K562 (cell line): ENCODE measurements around the gene MRPL48. TPM values are rescaled to one million over a fixed set of nuclear protein-coding genes. Genes with fewer than 3 reads are reported as not detected.

Source experiments
- ATAC-seq: fragments of 200-7000 bp; cut with Tn5 transposase; 3 replicates; pipeline ENCODE4 v1.9.1; 2020; ENCODE audit warnings: moderate library complexity
- BruUV-seq: library from RNA; stranded (reverse); fragments of 400-500 nt; replicated peaks from 2 replicates; lab custom pipeline; 2021; lab: Mats Ljungman, UMichigan
- CTCF ChIA-PET: fragments of 300-600 bp; formaldehyde crosslinking; extraction: SDS; loops from one replicate; lab custom pipeline; 2021; ENCODE audit warnings: low intra/inter-chr PET ratio; lab: Yijun Ruan, JAX
- POLR2A ChIA-PET: fragments of 300-600, 350-650 bp; sonication (Branson Sonifier 250); formaldehyde crosslinking; extraction: SDS; loops from one replicate; lab custom pipeline; 2021; ENCODE audit warnings: antibody characterized with exemption, inconsistent platforms; lab: Yijun Ruan, JAX
- DNase-seq, 4 experiments: peaks; one replicate each; pipeline versions ENCODE4 v3.0.0 to v3.0.0-alpha.2; 2011 to 2018; ENCODE audit warnings: low spot score in 3 of 4, mixed read lengths in 3 of 4; ENCODE audit errors: extremely low read depth in 1 of 4
- FAIRE-seq: peaks from 2 replicates; lab custom pipeline; 2011; peaks lifted over from hg19 to GRCh38; lab: Jason Lieb, UNC
- H2AFZ ChIP-seq: 2 replicates; pipeline ENCODE4 v1.6.0; 2011; ENCODE audit warnings: low read depth, low read length, control low read depth, inconsistent platforms
- H3K27ac ChIP-seq: fragments of 200-600 bp; 3 replicates; pipeline ENCODE4 v1.8.0; 2011; ENCODE audit warnings: low read depth, mild to moderate bottlenecking, control low read depth, inconsistent platforms, low read length, moderate library complexity, mixed read lengths; ENCODE audit errors: extremely low read depth
- H3K27me3 ChIP-seq, 2 experiments: fragments of 300-600 bp in 1 of 2; 2 replicates in 1 of 2; 3 replicates in 1 of 2; pipeline versions ENCODE4 v1.6.0 to v1.8.0; 2011; ENCODE audit warnings: inconsistent platforms in 2 of 2, low read length in 2 of 2, mild to moderate bottlenecking in 1 of 2, mixed read lengths in 1 of 2, moderate library complexity in 1 of 2; ENCODE audit not compliant: control insufficient read depth in 2 of 2, insufficient read depth in 2 of 2
- H3K36me3 ChIP-seq: fragments of 300-600 bp; 3 replicates; pipeline ENCODE4 v1.8.0; 2011; ENCODE audit warnings: mild to moderate bottlenecking, low read length, inconsistent platforms; ENCODE audit not compliant: control insufficient read depth, insufficient read depth
- H3K4me1 ChIP-seq, 2 experiments: fragments of 200-600 bp in 1 of 2; replicated peaks in 1 of 2; 2 replicates in 1 of 2; 3 replicates in 1 of 2; pipeline versions ENCODE4 v1.5.1 to v1.8.0; 2011; ENCODE audit warnings: inconsistent platforms in 2 of 2, low read length in 2 of 2, mild to moderate bottlenecking in 1 of 2, mixed read lengths in 1 of 2, moderate library complexity in 1 of 2; ENCODE audit not compliant: control insufficient read depth in 2 of 2, insufficient read depth in 2 of 2
- H3K4me2 ChIP-seq: 2 replicates; pipeline ENCODE4 v1.6.1; 2011; ENCODE audit warnings: low read length, control low read depth, inconsistent platforms, mixed read lengths; ENCODE audit not compliant: insufficient read depth
- H3K4me3 ChIP-seq: fragments of 200-600 bp; sonication (generic), shearing (Covaris generic); 2 replicates; pipeline ENCODE4 v1.5.1; 2016; ENCODE audit warnings: control low read depth, inconsistent platforms
- H3K79me2 ChIP-seq: fragments of 200-600 bp; 3 replicates; pipeline ENCODE4 v1.8.0; 2011; ENCODE audit warnings: low read length, inconsistent platforms; ENCODE audit not compliant: control insufficient read depth, insufficient read depth
- H3K9ac ChIP-seq, 2 experiments: 2 replicates each; pipeline versions ENCODE4 v1.6.0 to v1.6.1; 2011; ENCODE audit warnings: low read depth in 2 of 2, low read length in 2 of 2, control low read depth in 1 of 2, inconsistent platforms in 1 of 2, mild to moderate bottlenecking in 1 of 2, mixed read lengths in 1 of 2; ENCODE audit not compliant: insufficient read depth in 1 of 2
- H3K9me1 ChIP-seq: one replicate; pipeline ENCODE4 v1.6.0; 2011; ENCODE audit warnings: inconsistent platforms, mild to moderate bottlenecking, low read length, moderate library complexity; ENCODE audit not compliant: control insufficient read depth, insufficient read depth
- H3K9me3 ChIP-seq: replicated peaks from 2 replicates; pipeline ENCODE4 v1.5.1; 2011; ENCODE audit warnings: low read depth, low read length, inconsistent platforms; ENCODE audit not compliant: control insufficient read depth, insufficient read depth
- H4K20me1 ChIP-seq: replicated peaks from 2 replicates; pipeline ENCODE4 v1.6.1; 2011; ENCODE audit warnings: low read length, inconsistent platforms, mixed read lengths; ENCODE audit not compliant: control insufficient read depth, insufficient read depth
- BCLAF1 ChIP-seq, 2 experiments: fragments of 450-650 bp in 1 of 2; IDR thresholded peaks; 2 replicates each; pipeline ENCODE4 v1.6.1; 2011 to 2017; ENCODE audit warnings: low read depth in 2 of 2, antibody characterized with exemption in 1 of 2, borderline replicate concordance in 1 of 2, low read length in 1 of 2, mild to moderate bottlenecking in 1 of 2, mixed read lengths in 1 of 2; ENCODE audit not compliant: control insufficient read depth in 1 of 2
- ELK1 ChIP-seq: sonication (generic); formaldehyde crosslinking; IDR thresholded peaks from 2 replicates; pipeline ENCODE4 v1.8.1; 2022; ENCODE audit warnings: missing genetic modification reagents
- FOSL1 ChIP-seq: fragments of 200-800 bp; sonication (Bioruptor generic); conservative IDR thresholded peaks from 2 replicates; pipeline ENCODE4 v1.6.1; 2016; ENCODE audit warnings: missing genetic modification characterization, missing compliant biosample characterization
- FOXK1 ChIP-seq: sonication (generic); formaldehyde crosslinking; IDR thresholded peaks from 2 replicates; pipeline ENCODE4 v1.8.0; 2022; ENCODE audit warnings: missing genetic modification reagents, mild to moderate bottlenecking, borderline replicate concordance
- KLF1 ChIP-seq: fragments of 450-650 bp; IDR thresholded peaks from 2 replicates; pipeline ENCODE4 v1.6.1; 2016; ENCODE audit warnings: missing genetic modification characterization, missing compliant biosample characterization
- SREBF1 ChIP-seq: fragments of 150-350 bp; IDR thresholded peaks from 2 replicates; pipeline ENCODE4 v1.6.1; 2014; ENCODE audit warnings: antibody characterized with exemption, low read depth, low read length, borderline replicate concordance
- TAF7 ChIP-seq: fragments of 450-650 bp; IDR thresholded peaks from 2 replicates; pipeline ENCODE4 v1.6.1; 2016; ENCODE audit warnings: missing genetic modification characterization, missing compliant biosample characterization
- ZNF253 ChIP-seq: fragments of 250-450 bp; sonication (Bioruptor Pico); conservative IDR thresholded peaks from 2 replicates; pipeline ENCODE4 v1.6.1; 2021; ENCODE audit warnings: mild to moderate bottlenecking
- ZNF324 ChIP-seq: fragments of 250-450 bp; sonication (Bioruptor Pico); IDR thresholded peaks from 2 replicates; pipeline ENCODE4 v1.4.0; 2020; ENCODE audit warnings: mild to moderate bottlenecking
- ZNF41 ChIP-seq: fragments of 250-450 bp; sonication (Bioruptor Pico); conservative IDR thresholded peaks from 2 replicates; pipeline ENCODE4 v1.4.0; 2020; ENCODE audit warnings: mild to moderate bottlenecking
- ZNF586 ChIP-seq: fragments of 450-650 bp; formaldehyde crosslinking; conservative IDR thresholded peaks from 2 replicates; pipeline ENCODE4 v1.4.0; 2020; ENCODE audit warnings: mild to moderate bottlenecking, moderate library complexity
- WGBS: fragments of 100-300 bp; shearing (Covaris generic); methylation state at CpG from one replicate; pipeline ENCODE4 v1.1.6; 2016; ENCODE audit warnings: low coverage, mixed read lengths; ENCODE audit not compliant: insufficient coverage; ENCODE audit errors: missing lambda C conversion rate; 5-methylcytosine and 5-hydroxymethylcytosine counted together
- in situ Hi-C: fragments of 300-500 bp; cut with MboI; formaldehyde crosslinking; loops from 4 replicates; pipeline ENCODE4 v1.15.0; 2018; ENCODE audit warnings: inconsistent platforms, mixed read lengths
- intact Hi-C: fragments of 100-400 bp; cut with micrococcal nuclease; formaldehyde crosslinking; loops from 2 replicates; pipeline ENCODE4 v1.14.2; 2022
- polyA plus RNA-seq, 8 experiments: library from polyadenylated mRNA; depleted of rRNA in 4 of 8; stranded (reverse) in 5 of 8; unstranded in 3 of 8; fragments of >200 nt; fragmentation: Nextera tagmentation in 2 of 8; fragmentation: Illumina TruSeq in 1 of 8; extraction: Ambion mirVana in 2 of 8; extraction: Trizol in 1 of 8; gene quantifications; 2 replicates each; pipeline versions ENCODE4 v1.2.1 to v1.2.3, GENCODE V29; 2011 to 2014; ENCODE audit warnings: inconsistent platforms in 1 of 8, missing spikeins in 1 of 8
- total RNA-seq, 7 experiments: library from RNA; depleted of rRNA in 6 of 7; stranded (reverse); fragments of >200 nt in 6 of 7; fragmentation: Illumina TruSeq in 2 of 7; extraction: Trizol in 2 of 7; gene quantifications; 2 replicates each; pipeline versions ENCODE4 v1.2.1 to v1.2.3, GENCODE V29; 2011 to 2021; ENCODE audit warnings: low replicate concordance in 1 of 7
- TF ChIP-seq, protein P1 (sequence below): fragments of 250-450 bp; sonication (Bioruptor Pico); IDR thresholded peaks from 2 replicates; pipeline ENCODE4 v1.4.0; 2020; ENCODE audit warnings: mild to moderate bottlenecking, moderate library complexity

The MRPL48 gene
- total and polyA plus RNA-seq, 9 of the 15 experiments (the other 6 are each of a cell fraction or from before 2014, with no cell fraction given): 66.0 to 237 (median 104) TPM

- intact Hi-C loops: no loop called here
- FAIRE-seq: no peak
- WGBS: 50% methylated on average over 4 of the region's 4 CpGs
Observed at GRCh38 chr11:73862986-73863385, 75.3 kb downstream of the MRPL48 start.

More at GRCh38 chr11:73862986-73863385, 75.3 kb downstream of the MRPL48 start:
- Histone ChIP-seq H3K9ac (no peak overlapping the region), H2AFZ (no peak overlapping the region), H3K4me1 (peaks cover 0 to 3% of the 10 kb centered on the region in 2 experiments; a peak in 1 of 5 replicates), H3K79me2 (no peaks in the 10 kb centered on the region), H3K4me3 (no peak overlapping the region), H3K36me3 (peaks cover 44% of the 10 kb centered on the region), H3K9me3 (no peaks in the 10 kb centered on the region), H4K20me1 (no peaks in the 10 kb centered on the region), H3K27ac (no peak overlapping the region), H3K9me1 (no peaks in the 10 kb centered on the region), H3K4me2 (no peak overlapping the region), H3K27me3 (no peaks in the 10 kb centered on the region)
- no peak for TF ChIP-seq KLF1 (tag)
- TF ChIP-seq, protein P1, sequence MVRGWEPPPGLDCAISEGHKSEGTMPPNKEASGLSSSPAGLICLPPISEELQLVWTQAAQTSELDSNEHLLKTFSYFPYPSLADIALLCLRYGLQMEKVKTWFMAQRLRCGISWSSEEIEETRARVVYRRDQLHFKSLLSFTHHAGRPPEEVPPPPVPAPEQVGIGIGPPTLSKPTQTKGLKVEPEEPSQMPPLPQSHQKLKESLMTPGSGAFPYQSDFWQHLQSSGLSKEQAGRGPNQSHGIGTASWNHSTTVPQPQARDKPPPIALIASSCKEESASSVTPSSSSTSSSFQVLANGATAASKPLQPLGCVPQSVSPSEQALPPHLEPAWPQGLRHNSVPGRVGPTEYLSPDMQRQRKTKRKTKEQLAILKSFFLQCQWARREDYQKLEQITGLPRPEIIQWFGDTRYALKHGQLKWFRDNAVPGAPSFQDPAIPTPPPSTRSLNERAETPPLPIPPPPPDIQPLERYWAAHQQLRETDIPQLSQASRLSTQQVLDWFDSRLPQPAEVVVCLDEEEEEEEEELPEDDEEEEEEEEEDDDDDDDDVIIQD: no peak
- TF ChIP-seq FOXK1: no peak
- no peak for TF ChIP-seq ZNF586 (CRISPR knock-in tag)
- TF ChIP-seq TAF7 (tag): no peak
- TF ChIP-seq BCLAF1 (IDR thresholded peaks at IDR 0.05; ENCODE audit: borderline replicate concordance in 1 of 2, control insufficient read depth in 1 of 2, low read depth in 2 of 2, low read length in 1 of 2): no peak
- no peak for TF ChIP-seq FOSL1
- TF ChIP-seq ZNF253 (CRISPR knock-in tag): no peak
- no peak for TF ChIP-seq ZNF324 (CRISPR knock-in tag)
- no peak for TF ChIP-seq ELK1 (CRISPR knock-in tag)
- no peak for TF ChIP-seq SREBF1
- TF ChIP-seq ZNF41 (CRISPR knock-in tag): no peak
- in situ Hi-C loops: no loop called here
- ChIA-PET POLR2A (interaction anchor here (1.1 to 1.2 kb wide), 2 partner anchors 8 to 10 kb away, joined by 3 read pairs; no protein-coding TSS in a partner anchor), CTCF (no interaction called here)
- DNase-seq (no peak), ATAC-seq (no peak)
- BruUV-seq: no TSS peak
